Measurements from ENCODE around the gene SHANK2. TPM values are rescaled to one million over a fixed set of nuclear protein-coding genes. Genes with fewer than 3 reads are reported as not detected.

SHANK2 gene
- total RNA-seq, 1 donor from 2014 or later, result 2.5 TPM

Other genes starting within 250 kb of the SHANK2 start
- 130 TPM for gene DHCR7, start 195.8 kb upstream of the SHANK2 start, total RNA-seq
- 67.7 TPM for gene NADSYN1, start 200.6 kb upstream of the SHANK2 start, total RNA-seq

All from esophagus mucosa (tissue), 1 donor.